SU-DHL-6 (cell line): Measurements from ENCODE around the gene SH3BGR.

Experiments used
- EZH2phosphoT487 ChIP-seq: fragments of 200-600 bp; sonication (generic), shearing (Covaris generic); conservative IDR thresholded peaks from 2 replicates; pipeline ENCODE4 v1.6.1; 2018; ENCODE audit warnings: mild to moderate bottlenecking, antibody characterized with exemption, low read length, moderate library complexity, mixed read lengths
- TF ChIP-seq, protein P1 (sequence below): fragments of 200-600 bp; sonication (generic); IDR thresholded peaks from one replicate; pipeline ENCODE4 v1.5.1; 2017; ENCODE audit warnings: antibody characterized with exemption, mild to moderate bottlenecking, low read length, moderate library complexity; ENCODE audit not compliant: insufficient read depth, poor library complexity, severe bottlenecking

DNA sequence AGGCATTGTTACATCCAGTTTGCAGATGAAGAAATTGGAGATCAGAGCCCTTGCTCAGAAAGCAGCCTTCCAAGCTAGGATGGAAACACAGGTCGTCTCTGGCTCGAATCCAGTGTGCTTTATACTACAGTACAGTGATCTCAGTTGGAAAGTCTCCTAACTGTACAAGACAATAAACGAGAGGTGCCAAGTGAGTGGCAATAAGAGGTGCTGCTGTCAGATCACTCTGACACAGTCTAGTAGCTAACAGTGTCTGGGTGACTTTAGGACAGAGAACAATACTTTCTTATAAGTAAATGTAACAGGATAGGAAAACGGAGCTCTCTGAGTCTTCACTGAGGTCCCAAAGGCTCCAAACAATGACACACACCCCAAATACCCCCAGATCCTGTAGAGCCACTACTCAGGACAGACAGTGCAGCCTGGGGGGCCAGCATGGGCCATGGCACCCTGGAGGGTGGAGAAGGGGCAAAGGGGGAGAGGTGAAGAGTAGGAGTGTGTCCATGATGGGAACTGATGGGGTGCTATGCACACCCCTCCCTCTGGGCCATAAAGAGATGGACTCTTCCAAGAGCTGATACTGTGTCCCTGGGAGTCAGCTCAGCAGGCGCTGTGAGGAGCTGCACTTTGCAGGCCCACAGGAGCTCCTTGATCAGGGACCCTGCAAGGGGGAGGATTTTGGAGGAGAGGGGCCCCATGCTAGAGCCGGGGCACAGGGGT, 3.3 kb downstream of the SH3BGR start:
- TF ChIP-seq, protein P1, sequence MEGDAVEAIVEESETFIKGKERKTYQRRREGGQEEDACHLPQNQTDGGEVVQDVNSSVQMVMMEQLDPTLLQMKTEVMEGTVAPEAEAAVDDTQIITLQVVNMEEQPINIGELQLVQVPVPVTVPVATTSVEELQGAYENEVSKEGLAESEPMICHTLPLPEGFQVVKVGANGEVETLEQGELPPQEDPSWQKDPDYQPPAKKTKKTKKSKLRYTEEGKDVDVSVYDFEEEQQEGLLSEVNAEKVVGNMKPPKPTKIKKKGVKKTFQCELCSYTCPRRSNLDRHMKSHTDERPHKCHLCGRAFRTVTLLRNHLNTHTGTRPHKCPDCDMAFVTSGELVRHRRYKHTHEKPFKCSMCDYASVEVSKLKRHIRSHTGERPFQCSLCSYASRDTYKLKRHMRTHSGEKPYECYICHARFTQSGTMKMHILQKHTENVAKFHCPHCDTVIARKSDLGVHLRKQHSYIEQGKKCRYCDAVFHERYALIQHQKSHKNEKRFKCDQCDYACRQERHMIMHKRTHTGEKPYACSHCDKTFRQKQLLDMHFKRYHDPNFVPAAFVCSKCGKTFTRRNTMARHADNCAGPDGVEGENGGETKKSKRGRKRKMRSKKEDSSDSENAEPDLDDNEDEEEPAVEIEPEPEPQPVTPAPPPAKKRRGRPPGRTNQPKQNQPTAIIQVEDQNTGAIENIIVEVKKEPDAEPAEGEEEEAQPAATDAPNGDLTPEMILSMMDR = no peak
- TF ChIP-seq EZH2phosphoT487 = no peak
